Activated CD8-positive, alpha-beta T cell treated with anti-CD3 and anti-CD28 coated beads, Interleukin-2, amount 10 ng/mL, durations not matched to agents 7 days and 5 days (primary cell): ENCODE data around the gene FRMPD4. TPM values are rescaled to one million over a fixed set of nuclear protein-coding genes. Genes with fewer than 3 reads are reported as not detected.

Source experiments
- ATAC-seq: fragments of 150-1000 bp; cut with Tn5 transposase; one replicate; pipeline ENCODE4 v1.10.0; 2021; ENCODE audit warnings: moderate library complexity
- CTCF ChIA-PET: fragments of 350-600 bp; sonication (Branson Sonifier 250); formaldehyde crosslinking; loops from one replicate; lab custom pipeline; 2021; ENCODE audit warnings: antibody characterized with exemption; lab: Charles Lee
- POLR2A ChIA-PET: fragments of 350-600 bp; sonication (Branson Sonifier 250); formaldehyde crosslinking; loops from one replicate; lab custom pipeline; 2021; ENCODE audit warnings: antibody characterized with exemption; lab: Charles Lee
- DNase-seq: peaks from one replicate; pipeline ENCODE4 v3.0.0-alpha.2; 2020
- H3K27ac Mint-ChIP-seq: one replicate; pipeline ENCODE4 v1.8.0; 2021; ENCODE audit warnings: mild to moderate bottlenecking, mixed read lengths
- H3K27me3 Mint-ChIP-seq: one replicate; pipeline ENCODE4 v1.8.0; 2021; ENCODE audit warnings: low read depth, mixed read lengths
- H3K36me3 Mint-ChIP-seq: one replicate; pipeline ENCODE4 v1.8.0; 2021; ENCODE audit warnings: low read depth, mixed read lengths
- H3K4me1 Mint-ChIP-seq: one replicate; pipeline ENCODE4 v1.8.0; 2021; ENCODE audit warnings: low read depth, mixed read lengths
- H3K4me3 Mint-ChIP-seq: one replicate; pipeline ENCODE4 v1.8.0; 2021; ENCODE audit warnings: mild to moderate bottlenecking, mixed read lengths
- H3K9me3 Mint-ChIP-seq: one replicate; pipeline ENCODE4 v1.8.0; 2022; ENCODE audit warnings: mixed read lengths; ENCODE audit not compliant: insufficient read depth
- total RNA-seq, 2 experiments: library from RNA; stranded (reverse); gene quantifications; one replicate each; pipeline ENCODE4 v1.2.3, GENCODE V29; 2021

FRMPD4 gene
- total RNA-seq, 2 experiments from 2014 or later = not detected

DNA sequence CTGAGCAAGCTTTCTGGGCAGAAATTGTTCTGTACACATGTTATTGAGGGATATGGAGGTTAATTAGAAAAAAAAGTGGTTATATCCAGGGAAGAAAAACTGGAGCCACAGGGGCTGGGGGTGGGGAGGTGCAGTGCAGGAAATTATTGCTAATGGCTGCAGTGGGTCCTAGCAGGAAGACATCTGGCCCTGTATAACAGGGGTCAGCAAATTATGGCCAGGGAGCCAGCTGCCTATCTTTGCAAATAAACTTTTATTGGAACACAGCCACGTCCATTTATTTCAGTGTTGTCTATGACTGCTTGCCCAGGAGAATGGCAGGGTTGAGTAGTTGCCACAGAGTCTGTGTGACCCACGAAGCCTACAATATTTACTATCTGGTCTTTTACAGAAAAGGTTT lies 629.6 kb downstream of the FRMPD4 start:
- ChIA-PET POLR2A (no interaction called here), CTCF (interaction anchor here (1.1 kb wide), 1 partner anchor 133 kb away, joined by 3 read pairs; no protein-coding TSS in a partner anchor)
- Mint-ChIP-seq H3K27ac (no peak overlapping the region), H3K27me3 (peaks cover 13% of the 10 kb centered on the region), H3K4me3 (no peak overlapping the region), H3K4me1 (peaks cover 11% of the 10 kb centered on the region), H3K36me3 (no peaks in the 10 kb centered on the region), H3K9me3 (no peaks in the 10 kb centered on the region)
- DNase-seq (no peak), ATAC-seq (no peak)

- Mint-ChIP-seq H3K9me3 (no peaks in the 10 kb centered on the region), H3K27me3 (peaks cover 15% of the 10 kb centered on the region), H3K36me3 (no peaks in the 10 kb centered on the region), H3K4me1 (peaks cover 11% of the 10 kb centered on the region), H3K4me3 (no peak overlapping the region), H3K27ac (no peak overlapping the region)
- POLR2A ChIA-PET = no interaction called here
- CTCF ChIA-PET = interaction anchor here (1.1 kb wide), 1 partner anchor 132 kb away, joined by 3 read pairs; no protein-coding TSS in a partner anchor
- ATAC-seq = no peak
- DNase-seq = no peak
Measured at GRCh38 chrX:12768491-12768890, 630.2 kb downstream of the FRMPD4 start.

- Mint-ChIP-seq H3K36me3 (no peaks in the 10 kb centered on the region), H3K27ac (no peak overlapping the region), H3K4me3 (no peak overlapping the region), H3K9me3 (no peaks in the 10 kb centered on the region), H3K4me1 (peaks cover 11% of the 10 kb centered on the region), H3K27me3 (peaks cover 16% of the 10 kb centered on the region)
- POLR2A ChIA-PET = no interaction called here
- DNase-seq (no peak), ATAC-seq (no peak)
- CTCF ChIA-PET = interaction anchor here (0.5 to 4.4 kb wide), 12 partner anchors 9 to 623 kb away, joined by 3 to 48 read pairs (median 4); partner anchors contain the start of gene PRPS2
Measured at GRCh38 chrX:12770440-12770839, 632.2 kb downstream of the FRMPD4 start.

DNA sequence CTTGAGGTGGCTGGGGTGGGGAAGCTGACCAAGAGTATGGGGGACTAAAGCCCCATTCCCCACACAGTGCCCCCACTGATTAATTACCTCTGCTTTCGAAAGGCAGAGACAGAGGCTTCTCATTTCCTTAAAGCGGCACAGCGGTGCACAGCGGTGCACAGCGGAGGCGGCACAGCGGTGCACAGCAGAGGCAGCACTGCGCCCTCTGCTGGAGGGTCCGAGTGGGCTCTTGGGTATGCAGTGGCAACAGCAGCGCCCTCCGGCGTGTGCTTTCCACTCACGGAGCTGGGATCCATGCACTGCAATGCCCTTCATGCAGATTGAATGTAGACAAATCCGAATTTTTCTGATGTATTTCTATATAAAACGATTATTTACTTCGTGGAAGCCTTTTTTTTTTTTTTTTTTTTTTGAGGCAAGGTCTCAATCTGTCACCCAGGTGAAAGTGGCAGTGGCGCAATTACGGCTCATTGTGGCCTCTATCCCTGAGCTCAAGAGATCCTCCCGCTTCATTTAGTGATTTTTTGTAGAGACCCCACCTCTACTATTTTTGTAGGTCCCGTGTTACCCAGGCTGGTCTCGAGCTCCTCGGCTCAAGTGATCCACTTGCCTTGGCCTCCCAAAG lies 633.3 kb downstream of the FRMPD4 start:
- ChIA-PET CTCF (interaction anchor here (0.6 to 4.4 kb wide), 24 partner anchors 9 to 1001 kb away, joined by 3 to 48 read pairs (median 4); partner anchors contain the start of gene PRPS2), POLR2A (no interaction called here)
- H3K4me1 Mint-ChIP-seq = peaks cover 11% of the 10 kb centered on the region
- no peak overlapping the region for H3K27ac Mint-ChIP-seq
- ATAC-seq (peak; percentile 100), DNase-seq (peak; percentile 77)
- peaks cover 20% of the 10 kb centered on the region for H3K27me3 Mint-ChIP-seq
- H3K36me3 Mint-ChIP-seq = no peaks in the 10 kb centered on the region
- H3K4me3 Mint-ChIP-seq = no peak overlapping the region
- H3K9me3 Mint-ChIP-seq = no peaks in the 10 kb centered on the region
